Hepatocyte (in vitro differentiated cells): ENCODE measurements around the gene LY6G6C. TPM values are rescaled to one million over a fixed set of nuclear protein-coding genes. Genes with fewer than 3 reads are reported as not detected.

Experiments used
- DNase-seq: peaks from one replicate; pipeline ENCODE4 v3.0.0-alpha.2; 2016; ENCODE audit warnings: low spot score
- H2AFZ ChIP-seq: fragments of 200-600 bp; sonication (generic); 2 replicates; pipeline ENCODE4 v1.6.0; 2016; ENCODE audit warnings: antibody characterized with exemption, mild to moderate bottlenecking
- H3K27ac ChIP-seq: fragments of 200-600 bp; sonication (generic); 2 replicates; pipeline ENCODE4 v1.5.1; 2016; ENCODE audit warnings: mild to moderate bottlenecking
- H3K27me3 ChIP-seq: fragments of 200-600 bp; sonication (generic); 2 replicates; pipeline ENCODE4 v1.6.1; 2016
- H3K36me3 ChIP-seq: fragments of 200-600 bp; sonication (generic); replicated peaks from 2 replicates; pipeline ENCODE4 v1.5.1; 2016; ENCODE audit warnings: low read depth; ENCODE audit not compliant: insufficient read depth
- H3K4me1 ChIP-seq: fragments of 200-600 bp; sonication (generic); 2 replicates; pipeline ENCODE4 v1.5.1; 2016; ENCODE audit warnings: mild to moderate bottlenecking, moderate library complexity; ENCODE audit not compliant: insufficient read depth
- H3K4me2 ChIP-seq: fragments of 200-600 bp; sonication (generic); 2 replicates; pipeline ENCODE4 v1.6.0; 2016
- H3K4me3 ChIP-seq: fragments of 200-600 bp; sonication (generic); 2 replicates; pipeline ENCODE4 v1.5.1; 2016; ENCODE audit warnings: mild to moderate bottlenecking
- H3K79me2 ChIP-seq: fragments of 200-600 bp; sonication (generic); 2 replicates; pipeline ENCODE4 v1.6.0; 2017; ENCODE audit warnings: mild to moderate bottlenecking
- H3K9me2 ChIP-seq: fragments of 200-600 bp; sonication (generic); replicated peaks from 2 replicates; pipeline ENCODE4 v1.6.0; 2017; ENCODE audit warnings: mild to moderate bottlenecking; ENCODE audit not compliant: insufficient read depth
- H3K9me3 ChIP-seq: fragments of 200-600 bp; sonication (generic); 2 replicates; pipeline ENCODE4 v1.5.1; 2016; ENCODE audit warnings: low read depth, mild to moderate bottlenecking
- H4K20me1 ChIP-seq: fragments of 200-600 bp; sonication (generic); 2 replicates; pipeline ENCODE4 v1.6.0; 2016; ENCODE audit warnings: mild to moderate bottlenecking; ENCODE audit not compliant: insufficient read depth, poor library complexity, severe bottlenecking
- CTCF ChIP-seq: fragments of 200-600 bp; sonication (generic); IDR thresholded peaks from 2 replicates; pipeline ENCODE4 v1.5.1; 2016; ENCODE audit warnings: antibody characterized with exemption, mild to moderate bottlenecking; ENCODE audit not compliant: poor library complexity
- EZH2 ChIP-seq: fragments of 200-600 bp; sonication (generic); IDR thresholded peaks from 2 replicates; pipeline ENCODE4 v1.6.1; 2016; ENCODE audit warnings: antibody characterized with exemption, mild to moderate bottlenecking, borderline replicate concordance
- EZH2phosphoT487 ChIP-seq: fragments of 200-600 bp; sonication (generic); IDR thresholded peaks from one replicate; pipeline ENCODE4 v1.6.1; 2018; ENCODE audit warnings: antibody characterized with exemption, mild to moderate bottlenecking, low read depth, moderate library complexity; ENCODE audit not compliant: unreplicated experiment, severe bottlenecking
- WGBS: methylation state at CpG from one replicate; pipeline ENCODE4 v1.1.6; 2016; ENCODE audit warnings: low lambda C conversion rate; ENCODE audit errors: missing lambda C conversion rate; 5-methylcytosine and 5-hydroxymethylcytosine counted together
- polyA plus RNA-seq: library from polyadenylated mRNA; unstranded; fragments of >200 nt; fragmentation: Nextera tagmentation; extraction: Ambion mirVana; gene quantifications from 2 replicates; pipeline ENCODE4 v1.2.1, GENCODE V29; 2016
- total RNA-seq: library from RNA; depleted of rRNA; stranded (reverse); fragments of >200 nt; gene quantifications from 2 replicates; pipeline ENCODE4 v1.2.3, GENCODE V29; 2014

LY6G6C gene
- total and polyA plus RNA-seq, 2 experiments from 2014 or later = 0.30 TPM; not detected in 1

- no peaks in the 10 kb centered on the region for H3K9me2 ChIP-seq
- 92% methylated on average over 9 of the region's 9 CpGs for WGBS
- no peak overlapping the region for H3K4me3 ChIP-seq
- no peak for TF ChIP-seq EZH2phosphoT487
- no peak for TF ChIP-seq EZH2
- no peak for TF ChIP-seq CTCF
- H3K79me2 ChIP-seq = no peaks in the 10 kb centered on the region
- peaks cover 8% of the 10 kb centered on the region for H3K4me1 ChIP-seq
- H2AFZ ChIP-seq = no peak overlapping the region
- no peak for DNase-seq
- no peak overlapping the region for H3K27ac ChIP-seq
- H3K36me3 ChIP-seq = no peaks in the 10 kb centered on the region
- H3K9me3 ChIP-seq = no peaks in the 10 kb centered on the region
- H4K20me1 ChIP-seq = no peaks in the 10 kb centered on the region
- no peaks in the 10 kb centered on the region for H3K27me3 ChIP-seq
- H3K4me2 ChIP-seq = no peak overlapping the region
Measured at GRCh38 chr6:31765559-31765909, 44.0 kb upstream of the LY6G6C start.

GRCh38 chr6:31764198-31764597, 42.7 kb upstream of the LY6G6C start:
- Histone ChIP-seq H3K9me2 (no peaks in the 10 kb centered on the region), H3K4me3 (no peak overlapping the region), H3K27ac (no peak overlapping the region), H3K36me3 (no peaks in the 10 kb centered on the region), H3K4me1 (peaks cover 8% of the 10 kb centered on the region), H3K79me2 (no peaks in the 10 kb centered on the region), H2AFZ (no peak overlapping the region), H3K9me3 (no peaks in the 10 kb centered on the region), H3K4me2 (no peak overlapping the region), H3K27me3 (no peaks in the 10 kb centered on the region), H4K20me1 (no peaks in the 10 kb centered on the region)
- 76% methylated on average over 4 of the region's 4 CpGs for WGBS
- no peak for DNase-seq
- TF ChIP-seq CTCF (no peak), EZH2 (no peak), EZH2phosphoT487 (no peak)

GRCh38 chr6:31763619-31763940, 42.0 kb upstream of the LY6G6C start:
- DNase-seq = no peak
- Histone ChIP-seq H3K9me3 (no peaks in the 10 kb centered on the region), H3K79me2 (no peaks in the 10 kb centered on the region), H3K9me2 (no peaks in the 10 kb centered on the region), H3K27me3 (no peaks in the 10 kb centered on the region), H3K4me1 (peaks cover 8% of the 10 kb centered on the region), H2AFZ (no peak overlapping the region), H3K27ac (no peak overlapping the region), H3K36me3 (no peaks in the 10 kb centered on the region), H4K20me1 (no peaks in the 10 kb centered on the region), H3K4me2 (no peak overlapping the region), H3K4me3 (no peak overlapping the region)
- TF ChIP-seq EZH2 = no peak
- TF ChIP-seq CTCF = no peak
- no peak for TF ChIP-seq EZH2phosphoT487
- 11% methylated on average over 1 of the region's 1 CpG for WGBS

- Histone ChIP-seq H3K9me2 (no peaks in the 10 kb centered on the region), H3K9me3 (no peaks in the 10 kb centered on the region), H3K79me2 (no peaks in the 10 kb centered on the region), H2AFZ (no peak overlapping the region), H3K4me2 (no peak overlapping the region), H3K4me1 (peaks cover 8% of the 10 kb centered on the region), H3K27me3 (no peaks in the 10 kb centered on the region), H4K20me1 (no peaks in the 10 kb centered on the region), H3K36me3 (no peaks in the 10 kb centered on the region), H3K27ac (no peak overlapping the region), H3K4me3 (no peak overlapping the region)
- TF ChIP-seq EZH2phosphoT487 (no peak), CTCF (no peak), EZH2 (no peak)
- no peak for DNase-seq
- 83% methylated on average over 7 of the region's 8 CpGs for WGBS
Measured at GRCh38 chr6:31762878-31763618, 41.5 kb upstream of the LY6G6C start.
